NCI-H2029 (cell line): Measurements from ENCODE around the gene FBXL19.
"Not testable (repeated sequence)": the region's sequence is repeated elsewhere in the genome, so short reads cannot be mapped to it uniquely, and the experiment has no call there.

Experiments
- DNase-seq: peaks from one replicate; lab custom pipeline; 2025; lab: John Stamatoyannopoulos, UW

FBXL19 gene

GRCh38 chr16:30921748-30922419, 1.5 kb upstream of the FBXL19 start:
- DNase-seq = peak; percentile 91

GRCh38 chr16:30922420-30922959, 882 bp upstream of the FBXL19 start:
- peak; percentile 98 for DNase-seq

- peak; percentile 99 for DNase-seq
Measured at GRCh38 chr16:30922960-30923535, 324 bp upstream of the FBXL19 start.

- no peak for DNase-seq
Measured at GRCh38 chr16:30924076-30924912, 922 bp downstream of the FBXL19 start.

GRCh38 chr16:30924913-30925631, 1.7 kb downstream of the FBXL19 start:
- DNase-seq = no peak

- no peak for DNase-seq
Measured at GRCh38 chr16:30925632-30925987, 2.2 kb downstream of the FBXL19 start.

- DNase-seq = no peak
Measured at GRCh38 chr16:30925995-30926811, 2.8 kb downstream of the FBXL19 start.

- no peak for DNase-seq
Measured at GRCh38 chr16:30926937-30927788, 3.8 kb downstream of the FBXL19 start.

GRCh38 chr16:30927789-30928378, 4.5 kb downstream of the FBXL19 start:
- peak; percentile 50 for DNase-seq

- no peak for DNase-seq
Measured at GRCh38 chr16:30928390-30928789, 5.0 kb downstream of the FBXL19 start.

GRCh38 chr16:30929167-30929566, 5.8 kb downstream of the FBXL19 start:
- no peak for DNase-seq

GRCh38 chr16:30930160-30930571, 6.8 kb downstream of the FBXL19 start:
- no peak for DNase-seq

- DNase-seq = no peak
Measured at GRCh38 chr16:30931068-30931650, 7.8 kb downstream of the FBXL19 start.

GRCh38 chr16:30934827-30935557, 11.6 kb downstream of the FBXL19 start:
- DNase-seq = peak; percentile 50

- DNase-seq = no peak
Measured at GRCh38 chr16:30937692-30938091, 14.3 kb downstream of the FBXL19 start.

GRCh38 chr16:30939571-30939970, 16.2 kb downstream of the FBXL19 start:
- DNase-seq = not testable (repeated sequence)

- DNase-seq = peak; percentile 63
Measured at GRCh38 chr16:30941600-30942425, 18.4 kb downstream of the FBXL19 start.

GRCh38 chr16:30942426-30942806, 19.0 kb downstream of the FBXL19 start:
- no peak for DNase-seq
